Measurements from ENCODE around the gene AK8. TPM values are rescaled to one million over a fixed set of nuclear protein-coding genes. Genes with fewer than 3 reads are reported as not detected.

AK8 gene
- total RNA-seq, 1 donor = 0.54 TPM

GRCh38 chr9:132681561-132681960, 196.5 kb downstream of the AK8 start:
- DNase-seq (ENCODE audit: low read depth in 2 of 3, low spot score in 2 of 3) = no peak

- DNase-seq (ENCODE audit: low read depth in 2 of 3, low spot score in 2 of 3) = no peak
These were observed 198.0 kb downstream of the AK8 start for GRCh38 chr9:132679946-132680625.

- no peak for DNase-seq (ENCODE audit: low read depth in 2 of 3, low spot score in 2 of 3)
These were observed 200.1 kb downstream of the AK8 start for GRCh38 chr9:132677976-132678375.

Other genes starting within 250 kb of the AK8 start
- 7.0 TPM for gene DDX31, start 208.3 kb downstream of the AK8 start, total RNA-seq
- gene GTF3C4, start 207.8 kb downstream of the AK8 start, total RNA-seq = 9.7 TPM
- 10.0 TPM for gene SPACA9, start 614 bp upstream of the AK8 start, total RNA-seq
- 33.9 TPM for gene TSC1, start 66.3 kb upstream of the AK8 start, total RNA-seq
- gene GFI1B, start 100.4 kb upstream of the AK8 start, total RNA-seq = 72.4 TPM
- 76.2 TPM for gene GTF3C5, start 152.7 kb upstream of the AK8 start, total RNA-seq
- gene CEL, start 183.7 kb upstream of the AK8 start, total RNA-seq = 1.3 TPM
- 139 TPM for gene RALGDS, start 243.0 kb upstream of the AK8 start, total RNA-seq

Measured in hematopoietic multipotent progenitor cell (in vitro differentiated cells).